ENCODE data around the gene C16orf46.
"Not testable (repeated sequence)": the region's sequence is repeated elsewhere in the genome, so short reads cannot be mapped to it uniquely, and the experiment has no call there.

The C16orf46 gene

GRCh38 chr16:81077076-81077940 is at the start of gene C16orf46:
C16orf46 (minus strand) TSS chr16:81077238; CDS start chr16:81063955, 13,283 bp downstream.
- peak; percentile 81 for DNase-seq (ENCODE audit: low read depth)
- no peak for TF ChIP-seq CTCF (IDR thresholded peaks at IDR 0.05; ENCODE audit: control insufficient read depth, insufficient read depth, low read depth, low read length, missing control alignments)
- peak within 1 kb of the TSS; percentile 63 for H3K4me3 ChIP-seq (ENCODE audit: control insufficient read depth, low read depth, low read length)

- TF ChIP-seq CTCF (IDR thresholded peaks at IDR 0.05; ENCODE audit: control insufficient read depth, insufficient read depth, low read depth, low read length, missing control alignments): no peak
- no peak for DNase-seq (ENCODE audit: low read depth)
- H3K4me3 ChIP-seq (ENCODE audit: control insufficient read depth, low read depth, low read length): no peak overlapping the region
Observed at GRCh38 chr16:81123092-81123852, 46.2 kb upstream of the C16orf46 start.

- no peak for TF ChIP-seq CTCF (IDR thresholded peaks at IDR 0.05; ENCODE audit: control insufficient read depth, insufficient read depth, low read depth, low read length, missing control alignments)
- H3K4me3 ChIP-seq (ENCODE audit: control insufficient read depth, low read depth, low read length): no peak overlapping the region
Observed at GRCh38 chr16:81121474-81121990, 44.5 kb upstream of the C16orf46 start.

GRCh38 chr16:81117436-81117835 is 40.4 kb upstream of the C16orf46 start:
- no peak for TF ChIP-seq CTCF (IDR thresholded peaks at IDR 0.05; ENCODE audit: control insufficient read depth, insufficient read depth, low read depth, low read length, missing control alignments)
- H3K4me3 ChIP-seq (ENCODE audit: control insufficient read depth, low read depth, low read length): no peak overlapping the region
- no peak for DNase-seq (ENCODE audit: low read depth)

More at GRCh38 chr16:81121474-81121990, 44.5 kb upstream of the C16orf46 start:
- no peak for DNase-seq (ENCODE audit: low read depth)

- no peak for TF ChIP-seq CTCF (IDR thresholded peaks at IDR 0.05; ENCODE audit: control insufficient read depth, insufficient read depth, low read depth, low read length, missing control alignments)
- H3K4me3 ChIP-seq (ENCODE audit: control insufficient read depth, low read depth, low read length): no peak overlapping the region
- DNase-seq (ENCODE audit: low read depth): no peak
Observed at GRCh38 chr16:81116285-81116684, 39.2 kb upstream of the C16orf46 start.

GRCh38 chr16:81112453-81112852 is 35.4 kb upstream of the C16orf46 start:
- TF ChIP-seq CTCF (IDR thresholded peaks at IDR 0.05; ENCODE audit: control insufficient read depth, insufficient read depth, low read depth, low read length, missing control alignments): no peak
- H3K4me3 ChIP-seq (ENCODE audit: control insufficient read depth, low read depth, low read length): no peak overlapping the region
- no peak for DNase-seq (ENCODE audit: low read depth)

- DNase-seq (ENCODE audit: low read depth): not testable (repeated sequence)
Observed at GRCh38 chr16:81109274-81109673, 32.2 kb upstream of the C16orf46 start.

More at GRCh38 chr16:81109274-81109673, 32.2 kb upstream of the C16orf46 start:
- not testable (repeated sequence) for H3K4me3 ChIP-seq (ENCODE audit: control insufficient read depth, low read depth, low read length)
